CD14-positive monocyte (primary cell): Measurements from ENCODE around the gene ALPG. TPM values are rescaled to one million over a fixed set of nuclear protein-coding genes. Genes with fewer than 3 reads are reported as not detected.
A peak's percentile ranks its signal among the peaks of the same experiment; 100 is the strongest.

Experiments
- DNase-seq, 3 donors: peaks; one replicate each; pipeline ENCODE4 v3.0.0-alpha.2; 2011 to 2022
- H2AFZ ChIP-seq: 2 replicates; pipeline ENCODE4 v1.6.0; 2012; ENCODE audit warnings: mild to moderate bottlenecking, low read depth, low read length, inconsistent platforms; ENCODE audit not compliant: insufficient read depth, poor library complexity, severe bottlenecking
- H3K27ac ChIP-seq, 2 donors: 1 replicate in 1 of 2; 2 replicates in 1 of 2; pipeline ENCODE4 v1.5.1; 2012 to 2013; ENCODE audit warnings: low read length in 2 of 2, control low read depth in 1 of 2, inconsistent platforms in 1 of 2, low read depth in 1 of 2, mild to moderate bottlenecking in 1 of 2
- H3K27me3 ChIP-seq, 2 donors: one replicate each; pipeline versions ENCODE4 v1.6.0 to v1.6.1; 2011 to 2013; ENCODE audit warnings: low read length in 2 of 2; ENCODE audit not compliant: control insufficient read depth in 2 of 2, insufficient read depth in 2 of 2
- H3K36me3 ChIP-seq, 2 donors: replicated peaks in 1 of 2; 1 replicate in 1 of 2; 2 replicates in 1 of 2; pipeline versions ENCODE4 v1.5.1 to v1.6.1; 2012 to 2013; ENCODE audit warnings: low read length in 2 of 2, control low read depth in 1 of 2, inconsistent platforms in 1 of 2, mild to moderate bottlenecking in 1 of 2; ENCODE audit not compliant: insufficient read depth in 2 of 2, control insufficient read depth in 1 of 2
- H3K4me1 ChIP-seq, 2 donors: 1 replicate in 1 of 2; 2 replicates in 1 of 2; pipeline versions ENCODE4 v1.5.1 to v1.6.1; 2012 to 2013; ENCODE audit warnings: low read length in 2 of 2, control low read depth in 1 of 2, inconsistent platforms in 1 of 2, mild to moderate bottlenecking in 1 of 2, moderate library complexity in 1 of 2; ENCODE audit not compliant: insufficient read depth in 2 of 2, control insufficient read depth in 1 of 2
- H3K4me2 ChIP-seq: replicated peaks from 2 replicates; pipeline ENCODE3; 2012; ENCODE audit warnings: low read length, moderate library complexity, mild to moderate bottlenecking; ENCODE audit not compliant: poor library complexity, severe bottlenecking; ENCODE audit errors: extremely low read depth
- H3K4me3 ChIP-seq, 3 experiments: fragments of 200-600 bp in 1 of 3; sonication (generic) in 1 of 3; replicated peaks in 1 of 3; 1 replicate in 2 of 3; 2 replicates in 1 of 3; pipeline ENCODE4 v1.5.1; 2011 to 2013; ENCODE audit warnings: low read length in 3 of 3, mild to moderate bottlenecking in 3 of 3, control low read depth in 2 of 3, low read depth in 2 of 3, inconsistent platforms in 1 of 3, moderate library complexity in 1 of 3
- H3K79me2 ChIP-seq: 2 replicates; pipeline ENCODE4 v1.6.0; 2012; ENCODE audit warnings: mild to moderate bottlenecking, control low read depth, inconsistent platforms, low read length, moderate library complexity; ENCODE audit not compliant: insufficient read depth
- H3K9ac ChIP-seq: 2 replicates; pipeline ENCODE4 v1.6.0; 2017; ENCODE audit warnings: low read length, mild to moderate bottlenecking; ENCODE audit not compliant: insufficient read depth, poor library complexity, severe bottlenecking
- H3K9me3 ChIP-seq, 2 donors: replicated peaks in 1 of 2; 1 replicate in 1 of 2; 2 replicates in 1 of 2; pipeline versions ENCODE4 v1.5.1 to v1.6.1; 2012 to 2013; ENCODE audit warnings: low read length in 2 of 2, control low read depth in 1 of 2; ENCODE audit not compliant: control insufficient read depth in 1 of 2, insufficient read depth in 1 of 2
- H4K20me1 ChIP-seq: 2 replicates; pipeline ENCODE4 v1.6.0; 2012; ENCODE audit warnings: mild to moderate bottlenecking, low read length, control low read depth, moderate library complexity; ENCODE audit not compliant: insufficient read depth
- H3K27ac Mint-ChIP-seq, 7 donors: one replicate each; pipeline ENCODE4 v1.8.0; 2020; ENCODE audit warnings: mild to moderate bottlenecking in 7 of 7, mixed read lengths in 7 of 7, moderate library complexity in 6 of 7, inconsistent platforms in 2 of 7
- H3K27me3 Mint-ChIP-seq, 3 donors: one replicate each; pipeline ENCODE4 v1.8.0; 2021 to 2022; ENCODE audit warnings: low read depth in 3 of 3, mild to moderate bottlenecking in 3 of 3, mixed read lengths in 3 of 3, moderate library complexity in 3 of 3, inconsistent platforms in 1 of 3
- H3K36me3 Mint-ChIP-seq, 2 donors: one replicate each; pipeline ENCODE4 v1.8.0; 2020; ENCODE audit warnings: mixed read lengths in 2 of 2, inconsistent platforms in 1 of 2, mild to moderate bottlenecking in 1 of 2
- H3K4me1 Mint-ChIP-seq: one replicate; pipeline ENCODE4 v1.8.0; 2020; ENCODE audit warnings: mild to moderate bottlenecking, mixed read lengths
- H3K4me3 Mint-ChIP-seq, 2 donors: one replicate each; pipeline ENCODE4 v1.8.0; 2020; ENCODE audit warnings: mild to moderate bottlenecking in 2 of 2, mixed read lengths in 2 of 2, moderate library complexity in 1 of 2
- H3K9me3 Mint-ChIP-seq, 7 donors: one replicate each; pipeline ENCODE4 v1.8.0; 2020 to 2022; ENCODE audit warnings: mixed read lengths in 7 of 7, mild to moderate bottlenecking in 6 of 7, moderate library complexity in 6 of 7, inconsistent platforms in 2 of 7
- CTCF ChIP-seq: fragments of 200-600 bp; IDR thresholded peaks from one replicate; pipeline ENCODE4 v1.8.0; 2022; ENCODE audit warnings: antibody characterized with exemption, mild to moderate bottlenecking
- WGBS: methylation state at CpG from one replicate; pipeline ENCODE4 v1.1.5; 2013; ENCODE audit warnings: missing lambda C conversion rate; ENCODE audit not compliant: insufficient coverage; 5-methylcytosine and 5-hydroxymethylcytosine counted together
- intact Hi-C, 2 donors: fragments of 100-400 bp; cut with micrococcal nuclease; formaldehyde crosslinking; loops; one replicate each; pipeline versions ENCODE4 v1.15.0 to v1.15.1; 2023
- polyA plus RNA-seq, 3 donors: library from polyadenylated mRNA; depleted of rRNA in 1 of 3; unstranded in 2 of 3; stranded (reverse) in 1 of 3; fragments of 300-500 nt in 2 of 3; fragments of >200 nt in 1 of 3; fragmentation: Illumina TruSeq in 2 of 3; gene quantifications; 1 replicate in 2 of 3; 2 replicates in 1 of 3; pipeline ENCODE4 v1.2.3, GENCODE V29; 2012 to 2021
- small RNA-seq: library from RNA; depleted of rRNA; stranded (forward); fragments of <200 nt; gene quantifications from one replicate; pipeline ENCODE3, GENCODE V24; 2012; ENCODE audit warnings: low read depth; ENCODE audit not compliant: insufficient read length

The ALPG gene
- polyA plus RNA-seq, 3 donors: not detected

- TF ChIP-seq CTCF: no peak
- H3K4me1 ChIP-seq: no peaks in the 10 kb centered on the region
- H3K79me2 ChIP-seq: no peaks in the 10 kb centered on the region
- peak overlapping the region in 1 of 2 donors; percentile 17 for H3K4me3 Mint-ChIP-seq
- no peaks in the 10 kb centered on the region for H4K20me1 ChIP-seq
- no peak overlapping the region for H3K4me2 ChIP-seq
- H3K36me3 Mint-ChIP-seq: no peaks in the 10 kb centered on the region
- no peak for DNase-seq
- intact Hi-C loops: no loop called here
- WGBS: 84% methylated on average over 7 of the region's 11 CpGs
- no peak overlapping the region for H3K4me3 ChIP-seq
- no peak overlapping the region for H3K27ac Mint-ChIP-seq
- no peak overlapping the region for H2AFZ ChIP-seq
- no peaks in the 10 kb centered on the region for H3K4me1 Mint-ChIP-seq
- H3K9ac ChIP-seq: no peak overlapping the region
- no peak overlapping the region for H3K27ac ChIP-seq
- peaks cover 15 to 33% (median 23%) of the 10 kb centered on the region in 3 donors for H3K27me3 Mint-ChIP-seq
- H3K36me3 ChIP-seq: no peaks in the 10 kb centered on the region
- H3K9me3 Mint-ChIP-seq: peaks cover 0 to 9% (median 0%) of the 10 kb centered on the region in 7 donors
- peaks cover 0 to 9% of the 10 kb centered on the region in 2 donors for H3K27me3 ChIP-seq
- H3K9me3 ChIP-seq: no peaks in the 10 kb centered on the region
Observed at GRCh38 chr2:232459419-232460035, 52.9 kb downstream of the ALPG start.

- TF ChIP-seq CTCF: no peak
- Mint-ChIP-seq H3K36me3 (no peaks in the 10 kb centered on the region), H3K4me1 (no peaks in the 10 kb centered on the region), H3K27me3 (peaks cover 15 to 30% (median 23%) of the 10 kb centered on the region in 3 donors), H3K9me3 (peaks cover 0 to 9% (median 0%) of the 10 kb centered on the region in 7 donors), H3K27ac (no peak overlapping the region), H3K4me3 (no peak overlapping the region)
- Histone ChIP-seq H3K27me3 (peaks cover 0 to 9% of the 10 kb centered on the region in 2 donors), H2AFZ (no peak overlapping the region), H3K4me3 (no peak overlapping the region), H3K36me3 (no peaks in the 10 kb centered on the region), H3K9me3 (no peaks in the 10 kb centered on the region), H3K79me2 (no peaks in the 10 kb centered on the region), H3K9ac (no peak overlapping the region), H3K4me1 (no peaks in the 10 kb centered on the region), H3K4me2 (no peak overlapping the region), H4K20me1 (no peaks in the 10 kb centered on the region), H3K27ac (no peak overlapping the region)
- intact Hi-C loops: no loop called here
- 77% methylated on average over 1 of the region's 2 CpGs for WGBS
- DNase-seq: no peak
Observed at GRCh38 chr2:232460171-232460570, 53.5 kb downstream of the ALPG start.

Small RNA genes lying within 50 kb of the gene (small RNA-seq; reads per million reads assigned to genes)
- not detected for gene AC068134.4

Other genes with a start within 250 kb of the ALPG start
- not detected for gene ALPP, start 28.1 kb upstream of the ALPG start, polyA plus RNA-seq
- gene ALPI, start 49.3 kb downstream of the ALPG start, polyA plus RNA-seq: not detected
- gene ECEL1, start 81.0 kb downstream of the ALPG start, polyA plus RNA-seq: not detected
- gene PRSS56, start 113.5 kb downstream of the ALPG start, polyA plus RNA-seq: not detected
- not detected for gene CHRND, start 119.3 kb downstream of the ALPG start, polyA plus RNA-seq
- gene CHRNG, start 132.8 kb downstream of the ALPG start, polyA plus RNA-seq: not detected
- gene TIGD1, start 143.7 kb downstream of the ALPG start, polyA plus RNA-seq: 1 to 10 TPM; 1.6 to 4.1 (median 2.1) TPM
- 100 to 1,000 TPM in 2 of 3 donors, 10 to 100 TPM in 1; 67.2 to 213 (median 188) TPM for gene EIF4E2, start 143.8 kb downstream of the ALPG start, polyA plus RNA-seq
- gene EFHD1, start 226.8 kb downstream of the ALPG start, polyA plus RNA-seq: not detected